Neural cell (in vitro differentiated cells): ENCODE results near the gene MAN2B2.

Source experiments
- TAF1 ChIP-seq: IDR thresholded peaks from 2 replicates; pipeline ENCODE4 v1.6.1; 2012; ENCODE audit warnings: low read depth
- TF ChIP-seq, protein P1 (sequence below): fragments of 450-650 bp; IDR thresholded peaks from 2 replicates; pipeline ENCODE4 v1.5.1; 2014; ENCODE audit warnings: antibody characterized with exemption, mild to moderate bottlenecking, moderate library complexity; ENCODE audit not compliant: poor library complexity, severe bottlenecking

DNA sequence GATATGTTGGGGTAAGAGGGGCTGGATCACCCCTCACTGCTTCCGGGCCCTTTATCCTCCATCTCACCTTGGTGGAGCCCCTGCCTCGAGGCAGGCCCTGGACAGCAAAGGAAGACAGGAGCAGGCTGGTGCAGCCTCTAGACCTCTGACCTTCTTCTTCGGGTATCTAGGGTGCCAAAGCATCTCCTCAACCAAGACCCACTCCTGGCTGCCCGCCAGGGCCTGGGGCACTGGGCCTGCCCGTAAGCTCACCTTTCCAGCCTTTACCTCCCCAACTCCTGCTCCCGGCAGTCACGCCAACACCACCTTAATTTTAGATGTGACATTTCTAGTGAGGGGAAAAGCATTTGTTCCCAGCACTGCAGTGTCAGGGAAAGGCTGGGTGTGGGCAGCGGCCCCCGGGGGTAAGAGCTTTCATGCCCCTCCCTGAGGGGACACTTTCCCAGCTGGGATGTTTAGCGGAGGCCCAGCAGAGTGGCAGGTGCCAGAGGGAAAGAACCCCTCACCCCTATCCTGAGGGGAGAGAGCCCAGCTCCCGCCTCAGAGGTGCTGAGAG lies 6.7 kb downstream of the MAN2B2 start:
- TF ChIP-seq, protein P1, sequence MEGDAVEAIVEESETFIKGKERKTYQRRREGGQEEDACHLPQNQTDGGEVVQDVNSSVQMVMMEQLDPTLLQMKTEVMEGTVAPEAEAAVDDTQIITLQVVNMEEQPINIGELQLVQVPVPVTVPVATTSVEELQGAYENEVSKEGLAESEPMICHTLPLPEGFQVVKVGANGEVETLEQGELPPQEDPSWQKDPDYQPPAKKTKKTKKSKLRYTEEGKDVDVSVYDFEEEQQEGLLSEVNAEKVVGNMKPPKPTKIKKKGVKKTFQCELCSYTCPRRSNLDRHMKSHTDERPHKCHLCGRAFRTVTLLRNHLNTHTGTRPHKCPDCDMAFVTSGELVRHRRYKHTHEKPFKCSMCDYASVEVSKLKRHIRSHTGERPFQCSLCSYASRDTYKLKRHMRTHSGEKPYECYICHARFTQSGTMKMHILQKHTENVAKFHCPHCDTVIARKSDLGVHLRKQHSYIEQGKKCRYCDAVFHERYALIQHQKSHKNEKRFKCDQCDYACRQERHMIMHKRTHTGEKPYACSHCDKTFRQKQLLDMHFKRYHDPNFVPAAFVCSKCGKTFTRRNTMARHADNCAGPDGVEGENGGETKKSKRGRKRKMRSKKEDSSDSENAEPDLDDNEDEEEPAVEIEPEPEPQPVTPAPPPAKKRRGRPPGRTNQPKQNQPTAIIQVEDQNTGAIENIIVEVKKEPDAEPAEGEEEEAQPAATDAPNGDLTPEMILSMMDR, result no peak
- TF ChIP-seq TAF1, result no peak
